GM13977 (cell line): ENCODE data around the gene SPDYE3.
"Not testable (repeated sequence)": the region's sequence is repeated elsewhere in the genome, so short reads cannot be mapped to it uniquely, and the experiment has no call there.

ENCODE experiments used
- DNase-seq: peaks from one replicate; pipeline ENCODE4 v3.0.0; 2012; ENCODE audit warnings: low spot score
- CTCF ChIP-seq: IDR thresholded peaks from 2 replicates; pipeline ENCODE4 v1.5.1; 2012; ENCODE audit warnings: mild to moderate bottlenecking, control low read depth; ENCODE audit not compliant: insufficient read depth; ENCODE audit errors: extremely low read depth, missing control alignments
- in situ Hi-C: fragments of 300-500 bp; cut with MboI; formaldehyde crosslinking; loops from one replicate; pipeline ENCODE4 v1.12.0; 2022; ENCODE audit warnings: low sequenced_read_pairs, low pct_unique_long_range_greater_than_20kb, mixed read lengths, inconsistent platforms; ENCODE audit not compliant: unreplicated experiment

The SPDYE3 gene, protein sequence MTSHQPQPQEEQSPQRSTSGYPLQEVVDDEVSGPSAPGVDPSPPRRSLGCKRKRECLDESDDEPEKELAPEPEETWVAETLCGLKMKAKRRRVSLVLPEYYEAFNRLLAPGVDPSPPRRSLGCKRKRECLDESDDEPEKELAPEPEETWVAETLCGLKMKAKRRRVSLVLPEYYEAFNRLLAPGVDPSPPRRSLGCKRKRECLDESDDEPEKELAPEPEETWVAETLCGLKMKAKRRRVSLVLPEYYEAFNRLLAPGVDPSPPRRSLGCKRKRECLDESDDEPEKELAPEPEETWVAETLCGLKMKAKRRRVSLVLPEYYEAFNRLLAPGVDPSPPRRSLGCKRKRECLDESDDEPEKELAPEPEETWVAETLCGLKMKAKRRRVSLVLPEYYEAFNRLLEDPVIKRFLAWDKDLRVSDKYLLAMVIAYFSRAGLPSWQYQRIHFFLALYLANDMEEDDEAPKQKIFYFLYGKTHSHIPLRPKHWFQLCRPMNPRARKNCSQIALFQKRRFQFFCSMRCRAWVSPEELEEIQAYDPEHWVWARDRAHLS

DNA sequence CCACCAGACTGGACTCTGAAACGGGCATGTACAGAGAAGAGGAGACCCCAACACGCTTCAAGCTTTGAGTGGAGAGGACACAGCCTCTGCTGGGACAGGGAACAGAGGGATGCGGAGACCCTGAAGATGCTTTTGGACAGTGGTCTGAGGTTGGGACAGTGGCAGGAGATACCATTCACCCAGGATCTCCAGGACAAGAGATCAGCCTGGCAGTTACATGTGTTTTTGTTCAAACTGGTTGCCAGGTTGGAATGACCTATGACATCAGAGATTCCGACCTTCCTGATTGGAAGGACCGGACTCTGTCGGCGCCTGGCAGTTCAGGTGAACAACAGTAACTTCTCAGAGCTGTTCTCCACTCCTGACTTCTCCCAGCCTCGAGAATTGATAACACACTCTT lies at the start of gene SPDYE3:
SPDYE3 (plus strand) TSS at position 301 of the 400 bp plus-strand sequence. CDS start 184 bp downstream, outside the sequence.
- DNase-seq, in situ Hi-C loops: not testable (repeated sequence)

DNA sequence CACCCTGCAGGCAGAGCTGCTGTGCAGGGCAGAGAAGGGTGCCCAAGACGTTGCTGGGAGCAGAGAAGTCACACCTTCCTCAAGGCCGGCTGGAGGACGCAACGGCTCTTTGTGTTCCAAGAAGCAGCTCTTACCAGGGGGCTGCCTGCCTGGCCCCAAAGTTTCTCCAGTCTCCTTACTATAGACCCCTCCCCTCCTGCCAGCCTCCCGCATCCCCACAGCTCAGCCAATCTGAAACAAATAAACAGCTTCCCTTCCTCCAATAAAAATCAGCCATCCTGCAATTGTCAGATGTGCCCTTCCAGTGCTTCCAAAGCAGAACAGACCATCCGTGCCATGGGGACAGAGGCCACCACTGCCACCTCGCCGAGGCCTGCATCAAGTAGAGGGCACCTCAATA lies 47.5 kb upstream of the SPDYE3 start:
- DNase-seq, in situ Hi-C loops: not testable (repeated sequence)

DNA sequence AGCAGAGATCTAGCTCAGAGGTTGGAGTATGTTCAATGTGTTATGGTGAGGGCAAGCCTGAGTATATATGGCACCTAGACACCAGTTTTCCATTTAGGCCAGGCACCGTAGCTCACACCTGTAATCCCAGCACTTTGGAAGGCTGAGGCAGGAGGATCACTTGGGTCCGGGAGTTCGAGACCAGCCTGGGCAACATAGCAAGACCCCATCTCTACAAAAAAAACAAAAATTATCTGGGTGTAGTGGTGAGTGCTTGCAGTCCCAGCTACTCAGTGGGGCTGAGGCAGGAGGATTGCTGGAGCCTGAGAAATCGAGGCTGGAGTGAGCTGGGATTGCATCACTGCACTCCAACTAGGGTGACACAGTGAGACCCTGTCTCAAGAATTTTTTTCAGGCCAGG lies 44.6 kb upstream of the SPDYE3 start:
- DNase-seq, in situ Hi-C loops: not testable (repeated sequence)

DNA sequence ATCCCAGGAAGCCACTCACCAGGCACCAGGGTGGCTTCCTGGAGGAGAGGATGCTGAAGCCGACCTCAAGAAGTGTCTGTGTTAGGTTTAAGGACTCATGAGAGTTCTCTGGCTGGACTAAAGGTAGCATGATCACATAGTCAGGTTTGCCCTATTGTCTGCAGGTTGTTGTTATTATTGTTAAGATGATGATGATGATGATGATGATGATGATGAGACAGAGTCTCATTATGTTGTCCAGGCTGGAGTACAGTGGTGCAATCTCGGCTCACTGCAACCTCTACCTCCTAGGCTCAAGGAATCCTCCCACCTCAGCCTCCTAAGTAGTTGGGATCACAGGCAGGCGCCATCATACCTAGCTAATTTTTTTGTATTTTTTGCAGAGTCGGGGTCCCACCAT lies 43.3 kb upstream of the SPDYE3 start:
- DNase-seq, in situ Hi-C loops: not testable (repeated sequence)

GRCh38 chr7:100264669-100265165 lies 42.8 kb upstream of the SPDYE3 start:
- DNase-seq, result not testable (repeated sequence)

GRCh38 chr7:100265851-100266250 lies 41.7 kb upstream of the SPDYE3 start:
- DNase-seq, in situ Hi-C loops: not testable (repeated sequence)

More at GRCh38 chr7:100264669-100265165, 42.8 kb upstream of the SPDYE3 start:
- in situ Hi-C loops, result not testable (repeated sequence)

DNA sequence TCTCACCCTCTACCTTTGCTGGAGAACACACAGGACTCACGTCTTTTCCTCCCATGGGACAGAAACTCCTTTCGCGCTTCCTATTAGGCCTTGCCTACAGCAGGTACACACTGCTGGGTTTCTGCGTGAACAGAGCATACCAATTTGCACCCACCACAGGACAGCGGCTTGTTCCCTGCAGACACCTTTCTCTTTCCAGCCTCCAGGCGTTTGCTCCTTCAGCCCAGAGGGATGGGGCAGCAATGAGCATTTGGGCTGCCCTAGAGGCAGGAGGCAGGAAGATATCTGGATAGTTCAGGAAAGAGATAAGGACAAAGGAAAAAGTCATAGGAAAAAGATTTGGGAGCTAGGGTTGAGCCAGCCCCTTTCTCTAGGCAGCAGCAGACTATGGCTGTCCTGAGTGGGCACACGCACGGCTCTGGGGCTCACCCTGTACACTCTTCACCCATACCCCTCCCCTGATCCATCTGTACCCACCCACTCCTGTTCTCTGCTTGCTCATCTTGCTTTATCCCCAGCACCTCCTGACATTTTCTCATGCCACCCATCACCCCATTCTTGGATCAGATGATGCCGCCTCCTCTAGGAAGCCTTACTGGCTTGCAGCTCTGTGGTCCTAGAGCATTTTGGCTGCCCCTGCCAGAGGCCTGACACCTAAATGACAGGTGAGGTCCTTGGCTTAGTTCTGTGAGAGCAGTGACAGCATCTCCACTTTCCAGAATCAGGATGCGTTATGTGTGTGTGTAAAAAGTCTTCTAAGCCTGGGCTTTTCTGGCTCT lies 40.7 kb upstream of the SPDYE3 start:
- no peak for TF ChIP-seq CTCF
- in situ Hi-C loops, result no loop called here
- DNase-seq, result no peak

DNA sequence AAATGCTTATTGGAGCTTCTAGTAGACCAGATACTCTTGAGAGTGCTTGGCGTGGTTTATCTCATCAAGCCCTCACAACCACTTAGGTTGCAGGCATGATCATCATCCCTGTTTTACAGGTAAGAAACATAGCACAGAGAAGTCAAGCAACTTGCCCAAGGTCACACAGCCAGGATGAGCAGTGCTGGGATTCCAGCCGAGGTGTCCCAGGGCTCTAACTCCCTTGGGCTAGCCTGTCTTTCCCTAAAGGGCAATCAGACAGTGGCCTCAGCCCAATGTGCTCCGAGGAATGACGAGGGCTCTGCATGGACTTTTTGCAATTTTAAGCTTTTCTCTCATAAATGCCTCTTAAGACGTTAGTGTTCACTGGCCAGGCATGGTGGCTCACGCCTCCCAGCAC lies 39.9 kb upstream of the SPDYE3 start:
- TF ChIP-seq CTCF, result no peak
- in situ Hi-C loops, result no loop called here
- DNase-seq, result no peak

DNA sequence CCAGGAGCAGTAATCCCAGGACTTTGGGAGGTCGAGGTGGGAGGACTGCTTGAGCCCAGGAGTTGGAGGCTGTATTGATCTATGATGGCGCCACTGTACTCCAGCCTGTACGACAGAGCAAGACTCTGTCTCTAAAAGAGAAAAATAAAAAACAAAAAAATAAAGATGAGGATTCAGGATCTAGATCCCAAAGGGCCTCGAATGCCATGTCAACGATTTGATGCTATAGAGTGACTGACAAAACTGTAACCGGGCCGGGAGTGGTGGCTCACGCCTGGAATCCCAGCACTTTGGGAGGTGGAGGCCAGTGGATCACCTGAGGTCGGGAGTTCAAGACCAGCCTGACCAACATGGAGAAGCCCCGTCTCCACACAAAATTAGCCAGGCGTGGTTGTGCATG lies 38.6 kb upstream of the SPDYE3 start:
- in situ Hi-C loops, DNase-seq: not testable (repeated sequence)

DNA sequence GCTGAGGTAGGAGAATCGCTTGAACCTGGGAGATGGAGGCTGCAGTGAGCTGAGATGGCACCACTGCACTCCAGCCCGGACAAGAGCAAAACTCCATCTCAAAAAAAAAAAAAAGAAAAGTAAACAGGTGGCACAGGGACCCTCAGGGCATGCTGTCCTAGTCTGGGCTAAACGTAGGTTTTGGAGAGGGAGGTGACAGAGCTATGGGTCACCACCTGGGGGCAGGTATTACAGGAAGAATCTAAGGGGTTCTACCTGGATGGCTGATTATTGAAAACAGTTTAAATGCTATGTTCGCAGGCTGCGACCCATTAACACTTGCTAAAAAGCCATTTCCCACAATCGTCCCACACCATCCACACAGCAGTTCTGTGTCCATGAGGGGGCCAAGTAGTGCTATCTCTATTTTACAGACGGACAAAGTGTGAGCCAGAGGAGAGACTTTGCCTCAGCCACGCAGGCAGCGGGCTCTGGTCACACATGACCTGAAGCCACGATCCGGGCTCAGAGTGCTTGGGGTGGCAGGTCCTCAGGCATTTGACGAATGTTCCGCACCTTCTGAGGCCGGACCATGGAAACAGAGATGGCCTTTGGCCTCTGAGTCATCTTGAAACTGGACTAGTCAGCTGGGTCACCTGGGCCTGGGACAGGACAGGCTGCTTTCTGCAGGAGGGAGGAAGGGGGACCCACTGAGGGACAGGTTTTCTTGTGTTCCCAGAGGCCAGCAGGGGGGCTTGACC lies 38.0 kb upstream of the SPDYE3 start:
- DNase-seq, in situ Hi-C loops: not testable (repeated sequence)

- DNase-seq, in situ Hi-C loops: not testable (repeated sequence)
These were observed 37.2 kb upstream of the SPDYE3 start for GRCh38 chr7:100270046-100270918.

DNA sequence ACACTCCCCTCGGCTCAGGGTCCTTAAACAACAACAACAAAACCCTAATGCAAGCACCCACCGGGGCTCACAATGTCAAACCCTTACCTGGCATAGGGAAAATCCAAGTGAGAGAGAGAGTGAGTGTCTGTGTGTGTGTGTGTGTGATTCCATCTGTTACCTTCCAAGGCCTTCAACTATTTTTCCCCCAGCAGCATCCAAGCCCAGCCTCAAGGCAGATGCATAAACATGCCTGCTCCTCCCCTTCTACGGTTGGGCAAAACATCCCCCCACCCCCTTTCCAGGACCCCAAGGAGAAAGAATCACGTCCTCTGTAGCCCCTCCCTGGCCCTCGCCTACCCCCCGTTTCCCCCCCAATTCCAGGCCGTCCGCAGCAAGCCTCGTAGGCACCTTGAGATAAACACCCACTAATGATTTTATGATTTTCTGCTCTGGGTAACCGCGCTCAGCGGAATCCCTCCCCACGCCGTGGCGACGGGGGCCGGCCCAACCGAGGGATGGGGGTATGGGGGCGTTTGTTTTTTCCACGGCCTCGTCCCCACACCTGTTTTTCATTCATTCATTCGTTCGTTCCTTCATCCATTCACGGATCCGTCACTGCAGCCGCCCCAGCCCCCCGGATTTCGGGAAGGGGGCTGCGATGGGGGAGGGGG lies 36.4 kb upstream of the SPDYE3 start:
- DNase-seq, in situ Hi-C loops: not testable (repeated sequence)
